ENCODE results near the gene KCNH1. TPM values are rescaled to one million over a fixed set of nuclear protein-coding genes. Genes with fewer than 3 reads are reported as not detected.

KCNH1 gene
- total RNA-seq, 2 donors from 2014 or later: 0.40 to 0.64 TPM

DNA sequence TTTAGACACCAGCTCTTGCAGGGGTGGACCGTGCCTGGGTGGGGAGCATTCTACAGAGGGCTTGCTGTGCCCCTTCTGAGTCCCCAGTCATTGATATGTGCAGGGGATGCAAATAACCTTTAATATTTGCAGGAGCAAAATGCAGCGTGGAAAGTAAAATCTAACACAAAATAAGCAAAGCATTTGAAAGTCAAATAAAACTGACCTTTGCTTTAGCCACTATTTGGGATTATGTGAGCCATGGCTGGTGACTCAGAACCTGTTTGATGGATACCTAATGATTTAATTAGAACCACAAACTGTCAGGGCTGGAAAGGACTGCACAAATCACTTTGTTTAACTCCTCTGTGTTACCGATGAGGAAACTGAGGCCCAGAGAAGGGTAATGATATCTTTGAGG, 427.7 kb downstream of the KCNH1 start:
- DNase-seq: no peak

DNA sequence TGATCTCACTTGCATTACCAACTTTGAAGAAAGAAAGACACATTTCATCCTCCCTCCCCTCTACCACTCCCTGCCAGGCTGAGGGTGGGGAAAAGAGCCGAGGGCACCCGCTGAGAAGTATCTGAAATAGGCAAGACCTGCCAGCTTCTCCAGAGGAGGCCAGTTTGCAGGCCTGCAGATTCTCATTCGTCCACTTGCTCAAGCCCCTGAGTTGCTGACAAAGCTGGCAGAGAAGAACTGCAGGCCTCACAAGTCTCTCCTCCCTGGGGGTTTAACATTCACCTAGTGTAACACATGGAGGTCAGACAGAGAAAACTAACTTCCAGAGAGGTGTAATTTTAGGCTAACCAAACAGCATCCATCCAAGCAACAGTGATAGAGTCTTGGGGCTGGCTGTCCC, 428.9 kb downstream of the KCNH1 start:
- no peaks in the 10 kb centered on the region for H3K27me3 ChIP-seq
- TF ChIP-seq, protein P1, sequence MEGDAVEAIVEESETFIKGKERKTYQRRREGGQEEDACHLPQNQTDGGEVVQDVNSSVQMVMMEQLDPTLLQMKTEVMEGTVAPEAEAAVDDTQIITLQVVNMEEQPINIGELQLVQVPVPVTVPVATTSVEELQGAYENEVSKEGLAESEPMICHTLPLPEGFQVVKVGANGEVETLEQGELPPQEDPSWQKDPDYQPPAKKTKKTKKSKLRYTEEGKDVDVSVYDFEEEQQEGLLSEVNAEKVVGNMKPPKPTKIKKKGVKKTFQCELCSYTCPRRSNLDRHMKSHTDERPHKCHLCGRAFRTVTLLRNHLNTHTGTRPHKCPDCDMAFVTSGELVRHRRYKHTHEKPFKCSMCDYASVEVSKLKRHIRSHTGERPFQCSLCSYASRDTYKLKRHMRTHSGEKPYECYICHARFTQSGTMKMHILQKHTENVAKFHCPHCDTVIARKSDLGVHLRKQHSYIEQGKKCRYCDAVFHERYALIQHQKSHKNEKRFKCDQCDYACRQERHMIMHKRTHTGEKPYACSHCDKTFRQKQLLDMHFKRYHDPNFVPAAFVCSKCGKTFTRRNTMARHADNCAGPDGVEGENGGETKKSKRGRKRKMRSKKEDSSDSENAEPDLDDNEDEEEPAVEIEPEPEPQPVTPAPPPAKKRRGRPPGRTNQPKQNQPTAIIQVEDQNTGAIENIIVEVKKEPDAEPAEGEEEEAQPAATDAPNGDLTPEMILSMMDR (IDR thresholded peaks at IDR 0.05): no peak
- no peaks in the 10 kb centered on the region for H3K36me3 ChIP-seq
- intact Hi-C loops (cut with DNase I): no loop called here
- H3K9me3 ChIP-seq: no peaks in the 10 kb centered on the region
- H3K27ac ChIP-seq: no peak overlapping the region
- no peak overlapping the region for H3K9ac ChIP-seq (ENCODE audit: low read depth in 2 of 2, low read length in 2 of 2)
- DNase-seq: no peak
- H3K4me1 ChIP-seq: no peaks in the 10 kb centered on the region
- H3K4me3 ChIP-seq: no peak overlapping the region

More for the DNA sequence above, 427.7 kb downstream of the KCNH1 start:
- H3K4me1 ChIP-seq: no peaks in the 10 kb centered on the region
- intact Hi-C loops (cut with DNase I): no loop called here
- H3K36me3 ChIP-seq: no peaks in the 10 kb centered on the region
- no peaks in the 10 kb centered on the region for H3K9me3 ChIP-seq
- no peak overlapping the region for H3K4me3 ChIP-seq
- no peaks in the 10 kb centered on the region for H3K27me3 ChIP-seq
- TF ChIP-seq, protein P1 (IDR thresholded peaks at IDR 0.05): no peak
- no peak overlapping the region for H3K9ac ChIP-seq (ENCODE audit: low read depth in 2 of 2, low read length in 2 of 2)
- H3K27ac ChIP-seq: no peak overlapping the region

DNA sequence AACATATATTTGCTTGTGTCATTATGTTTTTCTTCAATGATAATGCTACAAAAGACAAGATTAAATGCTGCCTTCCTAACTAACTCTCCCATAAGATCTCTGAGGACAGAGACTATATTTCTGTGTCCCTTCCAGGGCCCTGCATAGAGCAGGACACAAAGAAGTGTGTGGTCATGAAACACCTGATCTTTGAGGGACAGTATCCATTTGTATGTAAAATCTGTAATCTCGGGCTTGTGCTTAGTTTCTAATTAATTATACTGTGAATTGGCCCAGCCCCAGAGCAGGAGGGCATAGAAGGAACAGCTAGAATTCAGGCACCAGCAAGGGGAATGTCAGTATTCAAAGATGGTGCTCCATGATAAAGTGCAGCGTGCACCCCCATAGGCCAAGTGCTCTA, 430.4 kb downstream of the KCNH1 start:
- no peak overlapping the region for H3K4me3 ChIP-seq
- no peaks in the 10 kb centered on the region for H3K36me3 ChIP-seq
- TF ChIP-seq, protein P1 (IDR thresholded peaks at IDR 0.05): no peak
- no peak for DNase-seq
- H3K9me3 ChIP-seq: no peaks in the 10 kb centered on the region
- no peaks in the 10 kb centered on the region for H3K4me1 ChIP-seq
- no peak overlapping the region for H3K9ac ChIP-seq (ENCODE audit: low read depth in 2 of 2, low read length in 2 of 2)
- H3K27me3 ChIP-seq: no peaks in the 10 kb centered on the region
- no peak overlapping the region for H3K27ac ChIP-seq
- intact Hi-C loops (cut with DNase I): no loop called here

- H3K27me3 ChIP-seq: no peaks in the 10 kb centered on the region
- no peak overlapping the region for H3K9ac ChIP-seq (ENCODE audit: low read depth in 2 of 2, low read length in 2 of 2)
- H3K36me3 ChIP-seq: no peaks in the 10 kb centered on the region
- intact Hi-C loops (cut with DNase I): no loop called here
- H3K4me1 ChIP-seq: no peaks in the 10 kb centered on the region
- H3K4me3 ChIP-seq: no peak overlapping the region
- H3K27ac ChIP-seq: no peak overlapping the region
- TF ChIP-seq, protein P1 (IDR thresholded peaks at IDR 0.05): no peak
- no peaks in the 10 kb centered on the region for H3K9me3 ChIP-seq
- no peak for DNase-seq
These were observed 431.4 kb downstream of the KCNH1 start for GRCh38 chr1:210702506-210702905.

- H3K36me3 ChIP-seq: no peaks in the 10 kb centered on the region
- H3K27ac ChIP-seq: no peak overlapping the region
- TF ChIP-seq, protein P1 (IDR thresholded peaks at IDR 0.05): no peak
These were observed 433.4 kb downstream of the KCNH1 start for GRCh38 chr1:210700511-210700910.

GRCh38 chr1:210700083-210700482, 433.9 kb downstream of the KCNH1 start:
- Histone ChIP-seq H3K9me3 (no peaks in the 10 kb centered on the region), H3K27me3 (no peaks in the 10 kb centered on the region), H3K4me3 (no peak overlapping the region), H3K9ac (ENCODE audit: low read depth in 2 of 2, low read length in 2 of 2) (no peak overlapping the region), H3K36me3 (no peaks in the 10 kb centered on the region), H3K4me1 (no peaks in the 10 kb centered on the region), H3K27ac (no peak overlapping the region)
- DNase-seq: no peak
- intact Hi-C loops (cut with DNase I): no loop called here
- TF ChIP-seq, protein P1 (IDR thresholded peaks at IDR 0.05): no peak

More at GRCh38 chr1:210700511-210700910, 433.4 kb downstream of the KCNH1 start:
- Histone ChIP-seq H3K4me1 (no peaks in the 10 kb centered on the region), H3K9ac (ENCODE audit: low read depth in 2 of 2, low read length in 2 of 2) (no peak overlapping the region), H3K27me3 (no peaks in the 10 kb centered on the region), H3K4me3 (no peak overlapping the region), H3K9me3 (no peaks in the 10 kb centered on the region)
- intact Hi-C loops (cut with DNase I): no loop called here
- no peak for DNase-seq
